HepG2 (cell line): ENCODE results near the gene TMEM204. TPM values are rescaled to one million over a fixed set of nuclear protein-coding genes. Genes with fewer than 3 reads are reported as not detected.

Experiments used
- ATAC-seq: fragments of 200-7000 bp; cut with Tn5 transposase; 3 replicates; pipeline ENCODE4 v1.9.1; 2020; ENCODE audit warnings: mild to moderate bottlenecking, moderate library complexity
- BruUV-seq: library from RNA; stranded (reverse); fragments of 400-500 nt; replicated peaks from 2 replicates; lab custom pipeline; 2021; lab: Mats Ljungman, UMichigan
- CTCF ChIA-PET: fragments of 300-600 bp; formaldehyde crosslinking; extraction: SDS; loops from one replicate; lab custom pipeline; 2021; ENCODE audit warnings: low total read pairs, inconsistent platforms, low intra/inter-chr PET ratio; lab: Yijun Ruan, JAX
- POLR2A ChIA-PET: fragments of 350-600 bp; sonication (Branson Sonifier 250); formaldehyde crosslinking; loops from one replicate; lab custom pipeline; 2020; ENCODE audit warnings: antibody characterized with exemption, inconsistent platforms; lab: Yijun Ruan, JAX
- DNase-seq: peaks from one replicate; pipeline ENCODE4 v3.0.0-alpha.2; 2015; ENCODE audit warnings: low spot score
- FAIRE-seq: peaks from 3 replicates; lab custom pipeline; 2011; peaks lifted over from hg19 to GRCh38; lab: Jason Lieb, UNC
- H2AFZ ChIP-seq: one replicate; pipeline ENCODE4 v1.6.1; 2011; ENCODE audit warnings: low read length, inconsistent platforms
- H3K27ac ChIP-seq: fragments of 300-600 bp; 3 replicates; pipeline ENCODE4 v1.8.0; 2011; ENCODE audit warnings: mixed run types, mild to moderate bottlenecking, mixed read lengths, low read length, inconsistent platforms; ENCODE audit not compliant: insufficient read depth; ENCODE audit errors: extremely low read length
- H3K27me3 ChIP-seq, 2 experiments: fragments of 200-600 bp in 1 of 2; 2 replicates in 1 of 2; 3 replicates in 1 of 2; pipeline versions ENCODE4 v1.6.0 to v1.8.0; 2011; ENCODE audit warnings: low read length in 2 of 2, mild to moderate bottlenecking in 2 of 2, moderate library complexity in 2 of 2, inconsistent platforms in 1 of 2; ENCODE audit not compliant: insufficient read depth in 2 of 2, control insufficient read depth in 1 of 2
- H3K36me3 ChIP-seq, 2 experiments: fragments of 200-600 bp in 1 of 2; replicated peaks in 1 of 2; 2 replicates in 1 of 2; 3 replicates in 1 of 2; pipeline versions ENCODE4 v1.5.1 to v1.8.0; 2011; ENCODE audit warnings: low read length in 2 of 2, inconsistent platforms in 1 of 2; ENCODE audit not compliant: insufficient read depth in 2 of 2, control insufficient read depth in 1 of 2
- H3K4me1 ChIP-seq: 2 replicates; pipeline ENCODE4 v1.5.1; 2012; ENCODE audit warnings: low read length, inconsistent platforms; ENCODE audit not compliant: insufficient read depth
- H3K4me2 ChIP-seq: 2 replicates; pipeline ENCODE4 v1.6.0; 2011; ENCODE audit warnings: low read depth, low read length, inconsistent platforms
- H3K4me3 ChIP-seq, 3 experiments: fragments of 200-600 bp in 1 of 3; sonication (generic), shearing (Covaris generic) in 1 of 3; replicated peaks in 1 of 3; 2 replicates each; pipeline ENCODE4 v1.5.1; 2011 to 2016; ENCODE audit warnings: low read length in 3 of 3, inconsistent platforms in 2 of 3, low read depth in 2 of 3, mild to moderate bottlenecking in 2 of 3, control low read depth in 1 of 3, mixed read lengths in 1 of 3; ENCODE audit not compliant: insufficient read depth in 1 of 3
- H3K79me2 ChIP-seq: one replicate; pipeline ENCODE4 v1.6.1; 2011; ENCODE audit warnings: low read length, inconsistent platforms; ENCODE audit not compliant: insufficient read depth
- H3K9ac ChIP-seq: 2 replicates; pipeline ENCODE4 v1.6.0; 2011; ENCODE audit warnings: mild to moderate bottlenecking, low read depth, low read length, inconsistent platforms; ENCODE audit not compliant: insufficient read depth
- H3K9me3 ChIP-seq: 2 replicates; pipeline ENCODE4 v1.5.1; 2012; ENCODE audit warnings: mild to moderate bottlenecking, low read length
- H4K20me1 ChIP-seq: 2 replicates; pipeline ENCODE4 v1.6.0; 2011; ENCODE audit warnings: inconsistent platforms, mild to moderate bottlenecking, low read length, moderate library complexity; ENCODE audit not compliant: insufficient read depth
- ATF5 ChIP-seq: sonication (generic); formaldehyde crosslinking; IDR thresholded peaks from 2 replicates; pipeline ENCODE4 v1.4.0; 2020; ENCODE audit warnings: mild to moderate bottlenecking, low read depth, missing genetic modification reagents
- REST ChIP-seq, 2 experiments: IDR thresholded peaks; 2 replicates each; pipeline ENCODE4 v1.6.1; 2011 to 2012; ENCODE audit warnings: low read length in 2 of 2, borderline replicate concordance in 1 of 2, low read depth in 1 of 2, mild to moderate bottlenecking in 1 of 2, moderate library complexity in 1 of 2
- ZBTB33 ChIP-seq: sonication (generic); formaldehyde crosslinking; IDR thresholded peaks from 2 replicates; pipeline ENCODE4 v1.4.0; 2020; ENCODE audit warnings: missing genetic modification reagents
- ZFP37 ChIP-seq: sonication (generic); formaldehyde crosslinking; IDR thresholded peaks from 2 replicates; pipeline ENCODE4 v1.4.0; 2020; ENCODE audit warnings: missing genetic modification reagents, borderline replicate concordance
- ZNF232 ChIP-seq: sonication (generic); formaldehyde crosslinking; IDR thresholded peaks from 2 replicates; pipeline ENCODE4 v1.4.0; 2020; ENCODE audit warnings: missing genetic modification reagents, borderline replicate concordance
- WGBS: methylation state at CpG from one replicate; pipeline ENCODE4 v1.1.6; 2017; ENCODE audit warnings: low lambda C conversion rate; 5-methylcytosine and 5-hydroxymethylcytosine counted together
- in situ Hi-C: cut with HindIII; loops from 2 replicates; pipeline ENCODE4 v1.10.0; 2017; ENCODE audit warnings: low pct_unique_long_range_greater_than_20kb; ENCODE audit not compliant: extremely low pct_ligation_motif_present
- intact Hi-C: fragments of 100-400 bp; cut with micrococcal nuclease; formaldehyde crosslinking; loops from one replicate; pipeline ENCODE4 v1.10.0; 2022; ENCODE audit not compliant: unreplicated experiment
- polyA plus RNA-seq, 8 experiments: library from polyadenylated mRNA; depleted of rRNA in 3 of 8; stranded (reverse) in 7 of 8; unstranded in 1 of 8; fragments of >200 nt; fragmentation: Illumina TruSeq in 4 of 8; extraction: Trizol in 4 of 8; gene quantifications; 2 replicates each; pipeline versions ENCODE4 v1.2.1 to v1.2.3, GENCODE V29; 2011 to 2016; ENCODE audit warnings: low read depth in 4 of 8, missing spikeins in 1 of 8, mixed read lengths in 1 of 8; ENCODE audit not compliant: insufficient read depth in 1 of 8
- total RNA-seq, 5 experiments: library from RNA; depleted of rRNA; stranded (reverse); fragments of >200 nt; fragmentation: Illumina TruSeq; extraction: Trizol; gene quantifications; 2 replicates each; pipeline ENCODE4 v1.2.3, GENCODE V29; 2016; ENCODE audit warnings: low read depth in 1 of 5

TMEM204 gene
- total and polyA plus RNA-seq, 2 of the 13 experiments (the other 11 are each of a cell fraction or from before 2014, with no cell fraction given) = not detected

GRCh38 chr16:1581804-1582203, 48.3 kb downstream of the TMEM204 start (continued):
- TF ChIP-seq ATF5 (CRISPR knock-in tag) (no peak), REST (IDR thresholded peaks at IDR 0.05; ENCODE audit: borderline replicate concordance in 1 of 2, low read depth in 1 of 2, low read length in 2 of 2) (no peak), ZNF232 (CRISPR knock-in tag) (no peak)
- TF ChIP-seq, all 625 proteins: peak for 0

GRCh38 chr16:1583180-1583579, 49.7 kb downstream of the TMEM204 start:
- intact Hi-C loops (no loop called here), in situ Hi-C loops (no loop called here)
- no peak overlapping the region for H3K9ac ChIP-seq
- ChIA-PET CTCF (no interaction called here), POLR2A (no interaction called here)
- no peak for FAIRE-seq
- no peak overlapping the region for H3K4me3 ChIP-seq
- DNase-seq = no peak
- H3K4me1 ChIP-seq = peaks cover 11% of the 10 kb centered on the region
- ATAC-seq = no peak
- TF ChIP-seq ZFP37 (CRISPR knock-in tag) (no peak), ZBTB33 (CRISPR knock-in tag) (peak; percentile 85)
- H3K4me2 ChIP-seq = no peak overlapping the region
- H4K20me1 ChIP-seq = no peaks in the 10 kb centered on the region
- peaks cover 10 to 42% of the 10 kb centered on the region in 2 experiments; a peak in 4 of 5 replicates for H3K36me3 ChIP-seq
- H3K9me3 ChIP-seq = no peaks in the 10 kb centered on the region
- no peaks in the 10 kb centered on the region for H3K79me2 ChIP-seq
- BruUV-seq = no TSS peak
- H3K27me3 ChIP-seq = no peaks in the 10 kb centered on the region
- WGBS = 93% methylated on average over 13 of the region's 15 CpGs
- no peak overlapping the region for H3K27ac ChIP-seq
- no peak overlapping the region for H2AFZ ChIP-seq
